Keratinocyte (primary cell): ENCODE results near the gene ADGRA1. TPM values are rescaled to one million over a fixed set of nuclear protein-coding genes. Genes with fewer than 3 reads are reported as not detected.

ENCODE experiments used
- DNase-seq: peaks from one replicate; pipeline ENCODE4 v3.0.0-alpha.2; 2011; ENCODE audit warnings: low read depth, missing footprints, low spot score
- FAIRE-seq: peaks from 2 replicates; lab custom pipeline; 2011; peaks lifted over from hg19 to GRCh38; lab: Jason Lieb, UNC
- H2AFZ ChIP-seq: 2 replicates; pipeline ENCODE4 v1.6.0; 2012; ENCODE audit warnings: low read length, control low read depth, inconsistent platforms; ENCODE audit not compliant: control insufficient read depth
- H3K27ac ChIP-seq: 2 replicates; pipeline ENCODE4 v1.5.1; 2011; ENCODE audit warnings: low read length; ENCODE audit not compliant: control insufficient read depth, insufficient read depth
- H3K27me3 ChIP-seq: 3 replicates; pipeline ENCODE4 v1.6.0; 2011; ENCODE audit warnings: low read length; ENCODE audit not compliant: control insufficient read depth, insufficient read depth; ENCODE audit errors: extremely low read depth
- H3K36me3 ChIP-seq, 2 experiments: 2 replicates in 1 of 2; 3 replicates in 1 of 2; pipeline ENCODE4 v1.5.1; 2011; ENCODE audit warnings: low read length in 2 of 2, mild to moderate bottlenecking in 1 of 2; ENCODE audit not compliant: control insufficient read depth in 2 of 2, insufficient read depth in 2 of 2; ENCODE audit errors: extremely low read depth in 1 of 2
- H3K4me1 ChIP-seq: 3 replicates; pipeline ENCODE4 v1.5.1; 2011; ENCODE audit warnings: low read length; ENCODE audit not compliant: control insufficient read depth, insufficient read depth; ENCODE audit errors: extremely low read depth
- H3K4me2 ChIP-seq: 3 replicates; pipeline ENCODE4 v1.6.0; 2011; ENCODE audit warnings: low read depth, low read length; ENCODE audit not compliant: control insufficient read depth, insufficient read depth; ENCODE audit errors: extremely low read depth
- H3K4me3 ChIP-seq, 3 experiments: fragments of 200-600 bp in 1 of 3; sonication (generic) in 1 of 3; 2 replicates in 2 of 3; 3 replicates in 1 of 3; pipeline ENCODE4 v1.5.1; 2011 to 2016; ENCODE audit warnings: low read length in 3 of 3, mild to moderate bottlenecking in 3 of 3, control low read depth in 2 of 3, inconsistent platforms in 1 of 3, low read depth in 1 of 3, mixed read lengths in 1 of 3, mixed run types in 1 of 3, moderate library complexity in 1 of 3; ENCODE audit not compliant: control insufficient read depth in 2 of 3, insufficient read depth in 2 of 3; ENCODE audit errors: extremely low read depth in 1 of 3
- H3K79me2 ChIP-seq: 2 replicates; pipeline ENCODE4 v1.6.0; 2012; ENCODE audit warnings: low read length; ENCODE audit not compliant: control insufficient read depth, insufficient read depth
- H3K9ac ChIP-seq: 3 replicates; pipeline ENCODE4 v1.6.0; 2011; ENCODE audit warnings: low read length; ENCODE audit not compliant: control insufficient read depth, insufficient read depth; ENCODE audit errors: extremely low read depth
- H3K9me1 ChIP-seq: 3 replicates; pipeline ENCODE4 v1.6.0; 2011; ENCODE audit warnings: low read length; ENCODE audit not compliant: control insufficient read depth, insufficient read depth; ENCODE audit errors: extremely low read depth
- H3K9me3 ChIP-seq: 2 replicates; pipeline ENCODE4 v1.5.1; 2012; ENCODE audit warnings: low read depth, low read length; ENCODE audit not compliant: control insufficient read depth
- H4K20me1 ChIP-seq: 3 replicates; pipeline ENCODE4 v1.6.0; 2011; ENCODE audit warnings: low read length; ENCODE audit not compliant: control insufficient read depth, insufficient read depth; ENCODE audit errors: extremely low read depth
- EZH2 ChIP-seq: IDR thresholded peaks from one replicate; pipeline ENCODE4 v1.6.1; 2012; ENCODE audit warnings: inconsistent platforms, mild to moderate bottlenecking, low read length, moderate library complexity
- dilution Hi-C: fragments of 300-500 bp; cut with MboI; formaldehyde crosslinking; loops from one replicate; pipeline ENCODE4 v1.7.0; 2020; ENCODE audit warnings: low sequenced_read_pairs; ENCODE audit not compliant: extremely low pct_ligation_motif_present
- polyA plus RNA-seq, 5 experiments: library from polyadenylated mRNA; depleted of rRNA in 3 of 5; stranded (reverse) in 3 of 5; stranded (forward) in 1 of 5; unstranded in 1 of 5; fragments of >200 nt; gene quantifications; 1 replicate in 1 of 5; 2 replicates in 3 of 5; 3 replicates in 1 of 5; pipeline versions ENCODE4 v1.2.1 to v1.2.3, GENCODE V29; 2011 to 2012; ENCODE audit warnings: missing spikeins in 2 of 5, low read depth in 1 of 5, low replicate concordance in 1 of 5
- TF ChIP-seq, protein P1 (sequence below), 3 experiments: IDR thresholded peaks in 1 of 3; conservative IDR thresholded peaks in 1 of 3; optimal IDR thresholded peaks in 1 of 3; 2 replicates in 2 of 3; 3 replicates in 1 of 3; pipeline versions ENCODE3 to v1.5.1; 2011; ENCODE audit warnings: low read length in 3 of 3, mild to moderate bottlenecking in 3 of 3, moderate library complexity in 2 of 3, control low read depth in 1 of 3, inconsistent platforms in 1 of 3; ENCODE audit not compliant: insufficient read depth in 2 of 3; ENCODE audit errors: extremely low read depth in 1 of 3

The ADGRA1 gene
- polyA plus RNA-seq, 1 donor (not counting 4 experiments of a cell fraction or from before 2014, with no cell fraction given): not detected

DNA sequence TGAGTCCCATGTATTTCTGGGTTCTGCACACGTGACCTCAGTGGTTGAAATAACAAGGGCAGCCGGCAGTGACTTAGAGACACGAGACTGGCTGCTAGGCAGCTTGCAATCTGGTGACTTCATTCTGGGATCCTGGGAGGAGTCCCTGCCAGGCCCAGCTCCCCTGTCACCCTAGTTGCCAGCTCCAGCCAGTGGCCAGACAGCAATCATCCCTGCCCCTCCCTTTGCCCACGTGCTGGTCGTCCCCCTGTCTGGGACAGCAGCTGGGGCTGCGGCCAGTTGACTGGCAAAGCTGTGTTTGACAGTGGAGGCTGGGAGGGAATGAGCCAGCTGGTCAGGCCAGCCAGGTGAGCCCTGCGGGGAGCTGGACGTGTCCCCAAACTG is 30.0 kb downstream of the ADGRA1 start:
- Histone ChIP-seq H4K20me1 (no peaks in the 10 kb centered on the region), H2AFZ (no peak overlapping the region), H3K9me3 (peaks cover 16% of the 10 kb centered on the region), H3K36me3 (no peaks in the 10 kb centered on the region), H3K27me3 (no peaks in the 10 kb centered on the region), H3K4me3 (no peak overlapping the region), H3K4me1 (no peaks in the 10 kb centered on the region), H3K9me1 (no peaks in the 10 kb centered on the region), H3K79me2 (no peaks in the 10 kb centered on the region), H3K9ac (no peak overlapping the region), H3K4me2 (no peak overlapping the region), H3K27ac (no peak overlapping the region)
- TF ChIP-seq, protein P1, sequence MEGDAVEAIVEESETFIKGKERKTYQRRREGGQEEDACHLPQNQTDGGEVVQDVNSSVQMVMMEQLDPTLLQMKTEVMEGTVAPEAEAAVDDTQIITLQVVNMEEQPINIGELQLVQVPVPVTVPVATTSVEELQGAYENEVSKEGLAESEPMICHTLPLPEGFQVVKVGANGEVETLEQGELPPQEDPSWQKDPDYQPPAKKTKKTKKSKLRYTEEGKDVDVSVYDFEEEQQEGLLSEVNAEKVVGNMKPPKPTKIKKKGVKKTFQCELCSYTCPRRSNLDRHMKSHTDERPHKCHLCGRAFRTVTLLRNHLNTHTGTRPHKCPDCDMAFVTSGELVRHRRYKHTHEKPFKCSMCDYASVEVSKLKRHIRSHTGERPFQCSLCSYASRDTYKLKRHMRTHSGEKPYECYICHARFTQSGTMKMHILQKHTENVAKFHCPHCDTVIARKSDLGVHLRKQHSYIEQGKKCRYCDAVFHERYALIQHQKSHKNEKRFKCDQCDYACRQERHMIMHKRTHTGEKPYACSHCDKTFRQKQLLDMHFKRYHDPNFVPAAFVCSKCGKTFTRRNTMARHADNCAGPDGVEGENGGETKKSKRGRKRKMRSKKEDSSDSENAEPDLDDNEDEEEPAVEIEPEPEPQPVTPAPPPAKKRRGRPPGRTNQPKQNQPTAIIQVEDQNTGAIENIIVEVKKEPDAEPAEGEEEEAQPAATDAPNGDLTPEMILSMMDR (optimal IDR thresholded peaks at IDR 0.05 in 1 of 3, IDR thresholded peaks at IDR 0.05 in 1 of 3, conservative IDR thresholded peaks at IDR 0.05 in 1 of 3; ENCODE audit: extremely low read depth in 1 of 3, insufficient read depth in 2 of 3, low read length in 3 of 3): no peak
- no peak for TF ChIP-seq EZH2
- dilution Hi-C loops: no loop called here
- FAIRE-seq: no peak
- no peak for DNase-seq

DNA sequence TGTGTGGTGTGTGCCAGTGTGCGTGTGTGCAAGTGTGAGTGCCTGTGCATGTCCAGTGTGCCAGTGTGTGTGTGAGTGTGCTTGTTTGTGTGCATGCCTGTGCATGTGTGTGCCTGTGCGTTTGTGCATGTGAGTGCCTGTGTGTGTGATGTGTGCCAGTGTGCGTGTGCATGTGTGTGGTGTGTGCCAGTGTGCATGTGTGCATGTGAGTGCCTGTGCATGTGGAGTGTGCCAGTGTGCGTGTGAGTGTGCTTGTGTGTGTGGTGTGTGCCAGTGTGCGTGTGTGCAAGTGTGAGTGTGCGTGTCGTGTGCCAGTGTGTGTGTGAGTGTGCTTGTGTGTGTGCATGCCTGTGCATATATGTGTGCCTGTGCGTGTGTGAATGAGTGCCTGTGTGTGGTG is 33.8 kb downstream of the ADGRA1 start:
- Histone ChIP-seq H2AFZ (no peak overlapping the region), H4K20me1 (no peaks in the 10 kb centered on the region), H3K27ac (no peak overlapping the region), H3K4me2 (no peak overlapping the region), H3K9me1 (no peaks in the 10 kb centered on the region), H3K4me3 (no peak overlapping the region), H3K4me1 (no peaks in the 10 kb centered on the region), H3K27me3 (no peaks in the 10 kb centered on the region), H3K36me3 (no peaks in the 10 kb centered on the region), H3K79me2 (no peaks in the 10 kb centered on the region), H3K9me3 (peaks cover 13% of the 10 kb centered on the region), H3K9ac (no peak overlapping the region)
- no peak for DNase-seq
- TF ChIP-seq, protein P1 (optimal IDR thresholded peaks at IDR 0.05 in 1 of 3, IDR thresholded peaks at IDR 0.05 in 1 of 3, conservative IDR thresholded peaks at IDR 0.05 in 1 of 3; ENCODE audit: extremely low read depth in 1 of 3, insufficient read depth in 2 of 3, low read length in 3 of 3): no peak
- TF ChIP-seq EZH2: no peak
- dilution Hi-C loops: no loop called here
- FAIRE-seq: no peak
